ENCODE measurements around the gene AADACL4.

- TF ChIP-seq POLR2A (IDR thresholded peaks at IDR 0.05; ENCODE audit: extremely low read depth, insufficient read length), result no peak
- TF ChIP-seq CTCF (IDR thresholded peaks at IDR 0.05; ENCODE audit: low read depth, low read length), result no peak
Observed at GRCh38 chr1:12607263-12607662, 36.6 kb upstream of the AADACL4 start.
